Endothelial cell (in vitro differentiated cells): ENCODE measurements around the gene GAB4. TPM values are rescaled to one million over a fixed set of nuclear protein-coding genes. Genes with fewer than 3 reads are reported as not detected.
"Not testable (repeated sequence)": the region's sequence is repeated elsewhere in the genome, so short reads cannot be mapped to it uniquely, and the experiment has no call there.

Experiments
- DNase-seq: peaks from one replicate; pipeline ENCODE4 v3.0.0; 2021; ENCODE audit warnings: low spot score
- H3K27ac Mint-ChIP-seq: one replicate; pipeline ENCODE4 v1.8.0; 2021; ENCODE audit warnings: mixed read lengths, inconsistent platforms; ENCODE audit not compliant: unreplicated experiment
- H3K27me3 Mint-ChIP-seq: one replicate; pipeline ENCODE4 v1.8.0; 2021; ENCODE audit warnings: mild to moderate bottlenecking, moderate library complexity, mixed read lengths, inconsistent platforms; ENCODE audit not compliant: unreplicated experiment
- H3K36me3 Mint-ChIP-seq: one replicate; pipeline ENCODE4 v1.8.0; 2021; ENCODE audit warnings: mild to moderate bottlenecking, low read depth, mixed read lengths, inconsistent platforms; ENCODE audit not compliant: unreplicated experiment
- H3K4me1 Mint-ChIP-seq: one replicate; pipeline ENCODE4 v1.8.0; 2021; ENCODE audit warnings: mild to moderate bottlenecking, mixed read lengths, inconsistent platforms; ENCODE audit not compliant: unreplicated experiment
- H3K4me3 Mint-ChIP-seq: one replicate; pipeline ENCODE4 v1.8.0; 2021; ENCODE audit warnings: mild to moderate bottlenecking, mixed read lengths, inconsistent platforms; ENCODE audit not compliant: unreplicated experiment
- H3K9me3 Mint-ChIP-seq: one replicate; pipeline ENCODE4 v1.8.0; 2021; ENCODE audit warnings: mixed read lengths, inconsistent platforms; ENCODE audit not compliant: unreplicated experiment
- CTCF ChIP-seq: fragments of 200-600 bp; sonication (generic); IDR thresholded peaks from one replicate; pipeline ENCODE4 v1.5.0; 2021; ENCODE audit warnings: antibody characterized with exemption; ENCODE audit not compliant: unreplicated experiment
- total RNA-seq: library from RNA; stranded (reverse); fragmentation: NEBNext Ultra II Directional; extraction: Animal tissue kit (Norgen Biotek cat#: 25700); gene quantifications from one replicate; pipeline ENCODE4 v1.2.1, GENCODE V29; 2021; ENCODE audit not compliant: unreplicated experiment

Gene GAB4
- total RNA-seq, 1 donor from 2014 or later: 0.36 TPM

DNA sequence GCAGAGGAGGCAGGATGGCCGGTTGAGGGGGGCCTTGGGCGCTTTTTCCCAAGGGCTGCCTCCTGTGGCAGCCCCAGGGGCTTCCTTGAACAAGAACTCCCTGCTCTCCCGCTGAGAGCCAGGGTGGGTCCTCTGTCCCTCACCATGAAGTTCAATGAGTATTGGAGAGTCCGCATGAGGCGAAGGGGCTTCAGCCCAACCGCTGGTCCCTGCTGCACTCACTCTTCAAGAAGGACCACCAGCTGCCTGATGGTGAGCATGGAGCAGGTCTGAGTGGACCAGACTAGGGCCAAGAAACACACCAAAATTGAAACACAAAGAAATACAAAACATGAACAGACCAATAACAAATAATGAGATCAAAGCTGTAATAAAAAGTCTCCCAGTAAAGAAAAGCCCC is 7.5 kb upstream of the GAB4 start:
- not testable (repeated sequence) for H3K36me3 Mint-ChIP-seq, H3K4me1 Mint-ChIP-seq, DNase-seq, H3K4me3 Mint-ChIP-seq, H3K27me3 Mint-ChIP-seq, H3K27ac Mint-ChIP-seq
- peaks cover 10% of the 10 kb centered on the region for H3K9me3 Mint-ChIP-seq

DNA sequence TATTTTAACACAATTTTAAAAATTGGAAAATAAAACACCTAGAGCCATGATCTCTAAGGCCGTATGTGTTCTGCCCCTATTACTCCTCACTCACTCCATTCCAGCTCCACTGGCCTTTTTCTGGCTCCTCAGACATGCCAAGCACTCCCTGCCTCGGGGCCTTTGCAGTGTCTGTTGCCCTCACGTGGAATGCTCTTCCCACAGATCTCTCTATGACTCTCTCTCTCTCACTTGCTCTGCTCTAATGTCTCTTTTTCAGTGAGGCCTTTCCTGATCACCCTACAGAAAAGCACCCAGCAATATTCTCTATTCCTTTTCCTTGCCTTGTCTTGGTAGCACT is 6.0 kb upstream of the GAB4 start:
- H3K4me1 Mint-ChIP-seq, H3K36me3 Mint-ChIP-seq, H3K27me3 Mint-ChIP-seq, DNase-seq, H3K27ac Mint-ChIP-seq, H3K4me3 Mint-ChIP-seq: not testable (repeated sequence)
- peaks cover 17% of the 10 kb centered on the region for H3K9me3 Mint-ChIP-seq

DNA sequence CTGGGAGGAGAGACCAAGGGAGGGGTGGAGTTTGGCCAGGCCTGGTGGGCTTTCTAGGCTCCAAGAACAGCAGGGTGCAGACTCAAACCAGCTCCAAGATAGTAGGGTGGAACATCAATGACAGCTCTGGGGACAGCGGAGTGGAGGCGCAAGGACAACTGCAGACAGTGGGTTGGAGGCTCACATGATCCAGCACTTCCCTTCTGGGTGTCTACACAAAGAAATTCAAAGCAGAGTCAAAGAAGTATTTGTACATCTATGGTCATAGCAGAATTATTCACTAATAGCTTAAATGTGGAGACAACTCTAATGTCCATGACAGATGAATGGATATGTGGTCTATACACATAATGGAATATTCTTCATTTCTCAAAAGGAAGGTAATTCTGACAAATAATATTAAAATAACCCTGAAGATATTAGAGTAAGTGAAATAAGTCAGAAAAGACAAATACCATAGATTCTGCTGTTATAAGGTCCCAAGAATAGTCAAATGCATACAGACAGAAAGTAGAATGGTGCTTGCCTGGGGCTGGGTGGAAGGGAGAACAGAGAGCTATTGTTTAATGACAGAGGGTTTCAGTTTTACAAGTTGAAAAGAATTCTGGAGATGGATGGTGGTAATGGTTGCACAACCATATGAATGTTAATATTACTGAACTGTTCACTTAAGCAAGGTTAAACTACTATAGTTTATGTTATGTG is 5.5 kb upstream of the GAB4 start:
- H3K27me3 Mint-ChIP-seq: peaks cover 10% of the 10 kb centered on the region
- H3K4me1 Mint-ChIP-seq: no peaks in the 10 kb centered on the region
- peaks cover 20% of the 10 kb centered on the region for H3K9me3 Mint-ChIP-seq
- DNase-seq: no peak
- no peak overlapping the region for H3K4me3 Mint-ChIP-seq
- H3K36me3 Mint-ChIP-seq: peaks cover 11% of the 10 kb centered on the region
- TF ChIP-seq CTCF: no peak
- H3K27ac Mint-ChIP-seq: no peak overlapping the region

DNA sequence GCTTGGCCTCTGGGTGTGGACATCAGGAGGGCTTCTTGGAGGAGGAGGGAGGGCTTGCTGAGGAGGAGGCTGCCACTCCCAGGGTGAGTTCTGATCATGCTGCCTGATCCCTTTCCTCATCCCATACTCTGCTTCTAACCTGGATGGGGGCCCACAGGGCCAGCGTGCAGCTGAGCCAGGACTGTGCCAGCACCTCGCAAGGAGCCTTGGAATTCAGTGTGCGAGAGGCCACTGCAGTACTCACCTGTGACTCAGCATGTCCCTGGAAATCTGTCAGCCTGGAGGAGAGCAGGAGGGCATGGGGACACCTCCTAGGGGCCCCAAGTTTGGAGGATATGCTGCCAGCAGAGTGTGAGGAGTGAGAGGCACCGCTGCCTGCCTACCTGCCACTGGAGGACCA is 4.2 kb upstream of the GAB4 start:
- Mint-ChIP-seq H3K27ac (no peak overlapping the region), H3K4me1 (no peaks in the 10 kb centered on the region), H3K27me3 (peaks cover 18% of the 10 kb centered on the region), H3K4me3 (no peak overlapping the region), H3K36me3 (peaks cover 13% of the 10 kb centered on the region), H3K9me3 (peaks cover 26% of the 10 kb centered on the region)
- no peak for DNase-seq
- no peak for TF ChIP-seq CTCF

- Mint-ChIP-seq H3K4me3 (no peak overlapping the region), H3K27ac (no peak overlapping the region), H3K9me3 (peaks cover 35% of the 10 kb centered on the region), H3K36me3 (peaks cover 16% of the 10 kb centered on the region), H3K27me3 (peaks cover 25% of the 10 kb centered on the region), H3K4me1 (no peaks in the 10 kb centered on the region)
- no peak for DNase-seq
- TF ChIP-seq CTCF: no peak
These were observed 1.7 kb upstream of the GAB4 start for GRCh38 chr22:17009640-17010291.

DNA sequence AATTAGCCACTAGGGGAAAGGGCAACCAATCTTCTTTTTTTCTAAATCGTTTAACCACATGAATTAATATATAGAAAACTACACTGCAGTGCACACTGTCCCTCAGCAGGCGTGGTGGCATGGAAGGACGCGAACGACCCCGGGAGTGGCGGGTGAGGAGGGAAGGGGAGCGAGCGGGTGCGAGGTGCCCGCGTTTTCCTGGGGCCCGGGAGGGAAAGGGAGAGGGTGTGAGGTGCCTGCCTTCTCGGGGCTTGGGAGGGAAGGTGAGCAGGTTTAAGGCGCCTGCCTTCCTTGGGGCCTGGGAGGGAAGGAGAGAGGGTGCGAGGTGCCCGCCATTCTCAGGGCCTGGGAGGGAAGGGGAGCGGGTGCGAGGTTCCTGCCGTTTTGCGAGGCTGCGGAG is 765 bp downstream of the GAB4 start:
- no peak overlapping the region for H3K4me3 Mint-ChIP-seq
- no peaks in the 10 kb centered on the region for H3K4me1 Mint-ChIP-seq
- TF ChIP-seq CTCF: peak; percentile 25
- peaks cover 24% of the 10 kb centered on the region for H3K9me3 Mint-ChIP-seq
- no peak overlapping the region for H3K27ac Mint-ChIP-seq
- H3K27me3 Mint-ChIP-seq: peaks cover 25% of the 10 kb centered on the region
- peaks cover 16% of the 10 kb centered on the region for H3K36me3 Mint-ChIP-seq
- no peak for DNase-seq
